K562 (cell line): Measurements from ENCODE around the gene SUPT5H. TPM values are rescaled to one million over a fixed set of nuclear protein-coding genes. Genes with fewer than 3 reads are reported as not detected.
A peak's percentile ranks its signal among the peaks of the same experiment; 100 is the strongest.

Source experiments
- BACH1 ChIP-seq: fragments of 200-800 bp; sonication (Bioruptor generic); IDR thresholded peaks from 2 replicates; pipeline ENCODE4 v1.6.1; 2016; ENCODE audit warnings: missing genetic modification characterization, missing compliant biosample characterization
- C11orf30 ChIP-seq: fragments of 450-650 bp; IDR thresholded peaks from 2 replicates; pipeline ENCODE4 v1.6.1; 2016; ENCODE audit warnings: low read depth, mild to moderate bottlenecking
- FOXK2 ChIP-seq, 2 experiments: fragments of 450-650 bp; IDR thresholded peaks in 1 of 2; conservative IDR thresholded peaks in 1 of 2; 2 replicates each; pipeline ENCODE4 v1.6.1; 2016; ENCODE audit warnings: low read depth in 2 of 2, mild to moderate bottlenecking in 1 of 2
- FOXP4 ChIP-seq: sonication (generic); formaldehyde crosslinking; IDR thresholded peaks from 2 replicates; pipeline ENCODE4 v1.8.0; 2022; ENCODE audit warnings: mild to moderate bottlenecking, missing genetic modification reagents, borderline replicate concordance
- GABPB1 ChIP-seq: sonication (generic); formaldehyde crosslinking; IDR thresholded peaks from 2 replicates; pipeline ENCODE4 v1.8.0; 2022; ENCODE audit warnings: mild to moderate bottlenecking, missing genetic modification reagents
- IRF1 ChIP-seq: sonication (generic); formaldehyde crosslinking; IDR thresholded peaks from 2 replicates; pipeline ENCODE4 v1.8.0; 2022; ENCODE audit warnings: missing genetic modification reagents, mild to moderate bottlenecking, borderline replicate concordance
- KDM2B ChIP-seq: fragments of 250-450 bp; sonication (Bioruptor Pico); IDR thresholded peaks from 2 replicates; pipeline ENCODE4 v1.8.0; 2021; ENCODE audit warnings: mild to moderate bottlenecking, moderate library complexity
- KLF13 ChIP-seq: fragments of 450-650 bp; IDR thresholded peaks from 2 replicates; pipeline ENCODE4 v1.6.1; 2016; ENCODE audit warnings: missing genetic modification characterization, low read depth, mild to moderate bottlenecking, missing compliant biosample characterization, moderate library complexity, borderline replicate concordance
- LARP7 ChIP-seq: fragments of 450-650 bp; IDR thresholded peaks from 2 replicates; pipeline ENCODE4 v1.6.1; 2016
- MAZ ChIP-seq, 2 experiments: fragments of 450-650 bp in 1 of 2; sonication (generic) in 1 of 2; formaldehyde crosslinking; IDR thresholded peaks in 1 of 2; conservative IDR thresholded peaks in 1 of 2; 2 replicates each; pipeline versions ENCODE4 v1.4.0 to v1.5.0; 2020; ENCODE audit warnings: mild to moderate bottlenecking in 1 of 2, missing genetic modification reagents in 1 of 2
- MCM7 ChIP-seq, 2 experiments: fragments of 450-650 bp; IDR thresholded peaks; 2 replicates each; pipeline ENCODE4 v1.6.1; 2016 to 2018
- MEF2D ChIP-seq: conservative IDR thresholded peaks from 2 replicates; pipeline ENCODE4 v1.6.1; 2016; ENCODE audit warnings: low read depth, missing genetic modification characterization, missing compliant biosample characterization
- MTA3 ChIP-seq: fragments of 450-650 bp; formaldehyde crosslinking; IDR thresholded peaks from 2 replicates; pipeline ENCODE4 v1.6.1; 2017; ENCODE audit warnings: mild to moderate bottlenecking, borderline replicate concordance
- NCOR1 ChIP-seq: fragments of 450-650 bp; IDR thresholded peaks from 2 replicates; pipeline ENCODE4 v1.6.1; 2016; ENCODE audit warnings: mild to moderate bottlenecking, moderate library complexity
- NR3C1 ChIP-seq: sonication (generic); formaldehyde crosslinking; IDR thresholded peaks from 2 replicates; pipeline ENCODE4 v1.8.1; 2022; ENCODE audit warnings: missing genetic modification reagents
- SIN3B ChIP-seq: fragments of 450-650 bp; IDR thresholded peaks from 2 replicates; pipeline ENCODE4 v1.6.1; 2017; ENCODE audit warnings: low read depth, mild to moderate bottlenecking, moderate library complexity
- SLC30A9 ChIP-seq: fragments of 250-450 bp; sonication (Bioruptor Pico); IDR thresholded peaks from 2 replicates; pipeline ENCODE4 v1.8.0; 2022; ENCODE audit warnings: mild to moderate bottlenecking, moderate library complexity
- TBL1XR1 ChIP-seq, 2 experiments: IDR thresholded peaks; 2 replicates each; pipeline ENCODE4 v1.6.1; 2012; ENCODE audit warnings: improper control_type of control experiment in 2 of 2, low read length in 2 of 2, mild to moderate bottlenecking in 1 of 2
- YBX1 ChIP-seq: fragments of 450-650 bp; IDR thresholded peaks from 2 replicates; pipeline ENCODE4 v1.7.1; 2016; ENCODE audit warnings: mild to moderate bottlenecking
- ZFP1 ChIP-seq: fragments of 450-650 bp; formaldehyde crosslinking; IDR thresholded peaks from 2 replicates; pipeline ENCODE4 v1.4.0; 2020; ENCODE audit warnings: mild to moderate bottlenecking, mixed read lengths
- ZFP36 ChIP-seq: fragments of 150-350 bp; IDR thresholded peaks from 2 replicates; pipeline ENCODE4 v1.6.1; 2018; ENCODE audit warnings: low read length, low read depth; ENCODE audit not compliant: partially characterized antibody
- ZNF140 ChIP-seq: fragments of 250-450 bp; sonication (Bioruptor Pico); IDR thresholded peaks from 2 replicates; pipeline ENCODE4 v1.8.0; 2021; ENCODE audit warnings: moderate library complexity, mild to moderate bottlenecking, inconsistent platforms
- ZNF253 ChIP-seq: fragments of 250-450 bp; sonication (Bioruptor Pico); conservative IDR thresholded peaks from 2 replicates; pipeline ENCODE4 v1.6.1; 2021; ENCODE audit warnings: mild to moderate bottlenecking
- ZNF512 ChIP-seq: IDR thresholded peaks from 2 replicates; pipeline ENCODE4 v1.6.1; 2016; ENCODE audit warnings: missing genetic modification characterization, missing compliant biosample characterization
- ZNF696 ChIP-seq: fragments of 250-450 bp; sonication (Bioruptor Pico); conservative IDR thresholded peaks from 2 replicates; pipeline ENCODE4 v1.4.0; 2020; ENCODE audit warnings: mild to moderate bottlenecking, moderate library complexity
- ZNF717 ChIP-seq: fragments of 250-450 bp; sonication (Bioruptor Pico); IDR thresholded peaks from 2 replicates; pipeline ENCODE4 v1.5.0; 2021
- polyA plus RNA-seq, 8 experiments: library from polyadenylated mRNA; depleted of rRNA in 4 of 8; stranded (reverse) in 5 of 8; unstranded in 3 of 8; fragments of >200 nt; fragmentation: Nextera tagmentation in 2 of 8; fragmentation: Illumina TruSeq in 1 of 8; extraction: Ambion mirVana in 2 of 8; extraction: Trizol in 1 of 8; gene quantifications; 2 replicates each; pipeline versions ENCODE4 v1.2.1 to v1.2.3, GENCODE V29; 2011 to 2014; ENCODE audit warnings: inconsistent platforms in 1 of 8, missing spikeins in 1 of 8
- total RNA-seq, 7 experiments: library from RNA; depleted of rRNA in 6 of 7; stranded (reverse); fragments of >200 nt in 6 of 7; fragmentation: Illumina TruSeq in 2 of 7; extraction: Trizol in 2 of 7; gene quantifications; 2 replicates each; pipeline versions ENCODE4 v1.2.1 to v1.2.3, GENCODE V29; 2011 to 2021; ENCODE audit warnings: low replicate concordance in 1 of 7

Gene SUPT5H
- total and polyA plus RNA-seq, 9 of the 15 experiments (the other 6 are each of a cell fraction or from before 2014, with no cell fraction given) = 13.3 to 85.9 (median 35.9) TPM

GRCh38 chr19:39402346-39403300, 42.8 kb upstream of the SUPT5H start (continued):
- TF ChIP-seq MCM7 (IDR thresholded peaks at IDR 0.05) = no peak
- TF ChIP-seq SLC30A9 (CRISPR knock-in tag) = no peak
- TF ChIP-seq ZNF696 (CRISPR knock-in tag) = no peak
- peak; percentile 94 for TF ChIP-seq NCOR1
- no peak for TF ChIP-seq KLF13 (tag)
- TF ChIP-seq KDM2B (CRISPR knock-in tag) = no peak
- TF ChIP-seq FOXP4 (CRISPR knock-in tag) = no peak; the same call in 1 of the 2 replicates
- no peak for TF ChIP-seq ZFP36
- TF ChIP-seq GABPB1 (CRISPR knock-in tag) = peak; percentile 85
- no peak for TF ChIP-seq YBX1
- no peak for TF ChIP-seq ZFP1
- no peak; the same call in 1 of the 2 replicates for TF ChIP-seq MTA3
- no peak for TF ChIP-seq LARP7
- no peak for TF ChIP-seq IRF1 (CRISPR knock-in tag)
- TF ChIP-seq SIN3B = no peak
- peak; percentile 67 to 83 for TF ChIP-seq FOXK2 (conservative IDR thresholded peaks at IDR 0.05 in 1 of 2, IDR thresholded peaks at IDR 0.05 in 1 of 2; ENCODE audit: low read depth in 2 of 2)
- peak; percentile 92 for TF ChIP-seq MEF2D
- no peak for TF ChIP-seq ZNF140 (CRISPR knock-in tag)
- TF ChIP-seq ZNF253 (CRISPR knock-in tag) = no peak
- no peak for TF ChIP-seq ZNF512 (tag)
- TF ChIP-seq TBL1XR1 (IDR thresholded peaks at IDR 0.05; ENCODE audit: low read length in 2 of 2) = peak in 1 of 2 experiments; percentile 57; a peak in 2 of 4 replicates
- no peak for TF ChIP-seq BACH1 (tag)
- no peak for TF ChIP-seq C11orf30
- TF ChIP-seq NR3C1 (CRISPR knock-in tag) = 0 out of 2 replicates have a peak, but pooled peaks have one; percentile 16
- TF ChIP-seq ZNF717 (CRISPR knock-in tag) = no peak
- TF ChIP-seq MAZ (CRISPR knock-in tag; conservative IDR thresholded peaks at IDR 0.05 in 1 of 2, IDR thresholded peaks at IDR 0.05 in 1 of 2) = peak; percentile 63 to 84; a peak in 2 of 4 replicates
